Esophagus muscularis mucosa (tissue), 4 donors: ENCODE results near the gene RHBDF2. TPM values are rescaled to one million over a fixed set of nuclear protein-coding genes. Genes with fewer than 3 reads are reported as not detected.

ENCODE experiments used
- DNase-seq: peaks from one replicate; pipeline ENCODE4 v3.0.0-alpha.2; 2017; ENCODE audit errors: extremely low spot score
- H3K27ac ChIP-seq, 4 donors: fragments of 200-600 bp; sonication (generic); replicated peaks in 1 of 4; 1 replicate in 3 of 4; 2 replicates in 1 of 4; pipeline ENCODE4 v1.5.1; 2016 to 2019; ENCODE audit warnings: mild to moderate bottlenecking in 1 of 4
- H3K27me3 ChIP-seq, 4 donors: fragments of 200-600 bp; sonication (generic); one replicate each; pipeline versions ENCODE4 v1.5.1 to v1.6.0; 2016 to 2019
- H3K36me3 ChIP-seq, 4 donors: fragments of 200-600 bp; sonication (generic); one replicate each; pipeline ENCODE4 v1.5.1; 2016 to 2019
- H3K4me1 ChIP-seq, 4 donors: fragments of 200-600 bp; sonication (generic); one replicate each; pipeline ENCODE4 v1.5.1; 2016 to 2019
- H3K4me3 ChIP-seq, 4 donors: fragments of 200-600 bp; sonication (generic); 1 replicate in 2 of 4; 2 replicates in 2 of 4; pipeline ENCODE4 v1.5.1; 2016 to 2019; ENCODE audit warnings: mild to moderate bottlenecking in 4 of 4, moderate library complexity in 1 of 4
- H3K9me3 ChIP-seq, 4 donors: fragments of 200-600 bp; sonication (generic); 1 replicate in 3 of 4; 2 replicates in 1 of 4; pipeline ENCODE4 v1.5.1; 2016 to 2019
- CTCF ChIP-seq, 3 experiments: fragments of 200-600 bp in 2 of 3; fragments of 450-650 bp in 1 of 3; sonication (generic) in 2 of 3; IDR thresholded peaks; one replicate each; pipeline ENCODE4 v1.5.1; 2017 to 2019; ENCODE audit warnings: antibody characterized with exemption in 3 of 3, mild to moderate bottlenecking in 2 of 3, moderate library complexity in 1 of 3
- EP300 ChIP-seq: sonication (generic); formaldehyde crosslinking; IDR thresholded peaks from one replicate; pipeline ENCODE4 v1.6.1; 2017; ENCODE audit warnings: antibody characterized with exemption
- POLR2A ChIP-seq: fragments of 450-650 bp; IDR thresholded peaks from one replicate; pipeline ENCODE4 v1.6.1; 2017; ENCODE audit warnings: antibody characterized with exemption, moderate library complexity, mild to moderate bottlenecking, low read depth
- POLR2AphosphoS5 ChIP-seq, 2 donors: sonication (generic); formaldehyde crosslinking; IDR thresholded peaks; one replicate each; pipeline ENCODE4 v1.6.1; 2017; ENCODE audit warnings: antibody characterized with exemption in 2 of 2
- whole genome bisulfite sequencing: methylation state at CpG from one replicate; pipeline ENCODE4 v1.1.5; 2018; 5-methylcytosine and 5-hydroxymethylcytosine counted together
- intact Hi-C: fragments of 100-400 bp; cut with DNase I; formaldehyde crosslinking; loops from one replicate; pipeline ENCODE4 v1.15.1; 2023
- total RNA-seq, 4 donors: library from RNA; depleted of rRNA; stranded (reverse); fragments of >200 nt; gene quantifications; one replicate each; pipeline versions ENCODE4 v1.1.0 to v1.2.1, GENCODE V29; 2016

The RHBDF2 gene
- total RNA-seq, 4 donors from 2014 or later = 12.9 to 22.5 (median 15.4) TPM

DNA sequence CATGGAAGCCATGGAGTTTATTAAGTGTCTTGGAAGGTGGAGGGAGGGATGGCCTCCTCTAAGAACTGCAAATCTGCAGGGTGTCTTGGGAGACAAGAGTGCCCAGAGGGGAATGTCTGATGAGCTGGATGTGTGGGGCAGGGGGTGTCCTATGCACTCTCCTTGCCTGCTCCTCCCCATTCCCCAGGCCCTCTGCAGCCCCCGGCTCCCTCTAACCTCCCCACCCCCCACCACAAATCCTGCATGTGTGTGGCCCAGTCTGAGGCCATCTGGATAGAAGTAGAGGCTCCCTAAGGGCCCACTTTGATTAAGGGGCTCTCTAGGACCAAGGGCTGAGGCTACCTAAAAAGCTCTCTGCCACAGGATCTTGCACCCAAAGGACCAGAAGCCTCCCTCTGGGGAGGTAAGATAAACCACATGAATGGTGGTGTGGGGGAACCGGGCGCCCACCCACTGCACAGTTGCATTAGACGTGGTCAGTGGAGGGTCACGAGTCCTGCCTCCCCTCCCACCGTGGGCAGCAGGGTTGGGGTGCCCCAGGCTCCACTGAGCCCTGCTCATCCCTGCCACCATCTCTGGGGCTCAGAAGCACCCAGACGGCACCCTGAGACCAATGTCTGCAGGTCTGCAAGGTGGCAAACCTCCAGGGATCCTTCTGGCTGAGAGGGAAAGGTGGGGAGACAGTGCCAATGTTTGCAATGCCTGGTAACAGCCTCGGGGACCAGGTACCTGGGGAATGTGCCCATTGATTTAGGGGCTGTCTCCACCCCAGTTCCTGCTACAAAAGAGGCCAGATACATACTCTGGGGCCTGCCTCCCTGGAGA, 33.2 kb downstream of the RHBDF2 start:
- Histone ChIP-seq H3K36me3 (peaks cover 0 to 23% (median 21%) of the 10 kb centered on the region in 4 donors), H3K4me3 (no peak overlapping the region), H3K9me3 (no peaks in the 10 kb centered on the region), H3K4me1 (peaks cover 4 to 7% (median 5%) of the 10 kb centered on the region in 4 donors), H3K27me3 (no peaks in the 10 kb centered on the region), H3K27ac (no peak overlapping the region)
- WGBS = 70% methylated on average over 5 of the region's 8 CpGs
- TF ChIP-seq POLR2A (no peak), CTCF (IDR thresholded peaks at IDR 0.05) (no peak), POLR2AphosphoS5 (IDR thresholded peaks at IDR 0.05) (no peak), EP300 (no peak)
- intact Hi-C loops = no loop called here
- DNase-seq = no peak

- H3K27ac ChIP-seq = no peak within 1 kb of the TSS
- 76% methylated on average over 11 of the region's 11 CpGs for WGBS
Measured at GRCh38 chr17:76467366-76467765, 33.9 kb downstream of the RHBDF2 start, which contains the start of gene AANAT. Gene AANAT (plus strand): TSS chr17:76467603. CDS start chr17:76468747, 1,144 bp downstream.

GRCh38 chr17:76466775-76467130, 34.5 kb downstream of the RHBDF2 start:
- Histone ChIP-seq H3K4me3 (no peak overlapping the region), H3K36me3 (peaks cover 0 to 11% (median 10%) of the 10 kb centered on the region in 4 donors), H3K9me3 (no peaks in the 10 kb centered on the region), H3K27ac (no peak overlapping the region), H3K4me1 (peaks cover 4 to 7% (median 5%) of the 10 kb centered on the region in 4 donors), H3K27me3 (no peaks in the 10 kb centered on the region)
- intact Hi-C loops = loop anchor here (1.0 kb wide), 1 partner anchor 40 kb away; no protein-coding TSS in a partner anchor
- no peak for DNase-seq
- WGBS = 83% methylated on average over 6 of the region's 6 CpGs
- TF ChIP-seq CTCF (IDR thresholded peaks at IDR 0.05) (no peak), EP300 (no peak), POLR2AphosphoS5 (IDR thresholded peaks at IDR 0.05) (no peak), POLR2A (no peak)

More at GRCh38 chr17:76467366-76467765, 33.9 kb downstream of the RHBDF2 start, which contains the start of gene AANAT:
- intact Hi-C loops = no loop called here
- H3K4me3 ChIP-seq = no peak within 1 kb of the TSS
- no peaks in the 10 kb centered on the region for H3K27me3 ChIP-seq
- TF ChIP-seq POLR2A (no peak), POLR2AphosphoS5 (IDR thresholded peaks at IDR 0.05) (no peak), CTCF (IDR thresholded peaks at IDR 0.05) (no peak), EP300 (no peak)
- peaks cover 0 to 17% (median 16%) of the 10 kb centered on the region in 4 donors for H3K36me3 ChIP-seq
- H3K4me1 ChIP-seq = peaks cover 4 to 7% (median 5%) of the 10 kb centered on the region in 4 donors
- H3K9me3 ChIP-seq = no peaks in the 10 kb centered on the region
- DNase-seq = no peak

GRCh38 chr17:76462556-76463290, 38.5 kb downstream of the RHBDF2 start:
- H3K9me3 ChIP-seq = no peaks in the 10 kb centered on the region
- H3K27me3 ChIP-seq = no peaks in the 10 kb centered on the region
- no peak for TF ChIP-seq CTCF (IDR thresholded peaks at IDR 0.05)
- TF ChIP-seq POLR2A = no peak
- TF ChIP-seq EP300 = no peak
- no peak for TF ChIP-seq POLR2AphosphoS5 (IDR thresholded peaks at IDR 0.05)
- no peaks in the 10 kb centered on the region for H3K36me3 ChIP-seq
- intact Hi-C loops = no loop called here
- peaks cover 4 to 7% (median 5%) of the 10 kb centered on the region in 4 donors for H3K4me1 ChIP-seq
- DNase-seq = no peak
- no peak overlapping the region for H3K4me3 ChIP-seq
- H3K27ac ChIP-seq = no peak overlapping the region
- 80% methylated on average over 20 of the region's 24 CpGs for WGBS
